Trophoblast cell (in vitro differentiated cells and primary cell): Measurements from ENCODE around the gene TBL1X.

Experiments used
- DNase-seq, 2 donors: peaks; one replicate each; pipeline ENCODE4 v3.0.0-alpha.2; 2016
- H2AFZ ChIP-seq: 2 replicates; pipeline ENCODE4 v1.6.1; 2013; ENCODE audit warnings: low read length, moderate library complexity, mild to moderate bottlenecking; ENCODE audit not compliant: insufficient read depth, poor library complexity
- H2AK5ac ChIP-seq: 2 replicates; pipeline ENCODE4 v1.6.1; 2013; ENCODE audit warnings: mild to moderate bottlenecking, low read length
- H2BK120ac ChIP-seq: 2 replicates; pipeline ENCODE4 v1.6.1; 2013; ENCODE audit warnings: low read length, mild to moderate bottlenecking, moderate library complexity; ENCODE audit not compliant: insufficient read depth, poor library complexity
- H2BK12ac ChIP-seq: 2 replicates; pipeline ENCODE4 v1.6.1; 2013; ENCODE audit warnings: mild to moderate bottlenecking, low read length, moderate library complexity
- H2BK5ac ChIP-seq: 2 replicates; pipeline ENCODE4 v1.6.1; 2013; ENCODE audit warnings: low read length, low read depth, moderate library complexity, mild to moderate bottlenecking; ENCODE audit not compliant: poor library complexity
- H3K14ac ChIP-seq: 2 replicates; pipeline ENCODE4 v1.6.1; 2013; ENCODE audit warnings: mild to moderate bottlenecking, low read length
- H3K18ac ChIP-seq: 2 replicates; pipeline ENCODE4 v1.6.1; 2013; ENCODE audit warnings: mild to moderate bottlenecking, low read length
- H3K23ac ChIP-seq: 2 replicates; pipeline ENCODE4 v1.6.1; 2013; ENCODE audit warnings: low read length
- H3K27ac ChIP-seq: 2 replicates; pipeline ENCODE4 v1.5.1; 2013; ENCODE audit warnings: low read depth, mild to moderate bottlenecking, inconsistent platforms, low read length, moderate library complexity
- H3K27me3 ChIP-seq: 2 replicates; pipeline ENCODE4 v1.6.1; 2013; ENCODE audit warnings: inconsistent platforms, mild to moderate bottlenecking, low read length, moderate library complexity; ENCODE audit not compliant: insufficient read depth
- H3K36me3 ChIP-seq, 2 experiments: 1 replicate in 1 of 2; 2 replicates in 1 of 2; pipeline ENCODE4 v1.6.1; 2013; ENCODE audit warnings: low read length in 2 of 2, mild to moderate bottlenecking in 2 of 2, moderate library complexity in 1 of 2; ENCODE audit not compliant: insufficient read depth in 2 of 2, control insufficient read depth in 1 of 2
- H3K4ac ChIP-seq: 2 replicates; pipeline ENCODE4 v1.6.1; 2013; ENCODE audit warnings: low read depth, mild to moderate bottlenecking, low read length, moderate library complexity
- H3K4me1 ChIP-seq, 2 experiments: 1 replicate in 1 of 2; 2 replicates in 1 of 2; pipeline ENCODE4 v1.6.1; 2013; ENCODE audit warnings: low read length in 2 of 2, mild to moderate bottlenecking in 2 of 2, moderate library complexity in 1 of 2; ENCODE audit not compliant: insufficient read depth in 2 of 2, control insufficient read depth in 1 of 2
- H3K4me2 ChIP-seq: 2 replicates; pipeline ENCODE4 v1.6.1; 2013; ENCODE audit warnings: inconsistent platforms, mild to moderate bottlenecking, low read length, moderate library complexity
- H3K4me3 ChIP-seq: 2 replicates; pipeline ENCODE4 v1.5.1; 2013; ENCODE audit warnings: mild to moderate bottlenecking, low read depth, low read length, inconsistent platforms
- H3K79me1 ChIP-seq: one replicate; pipeline ENCODE4 v1.6.1; 2013; ENCODE audit warnings: low read length
- H3K79me2 ChIP-seq: 2 replicates; pipeline ENCODE4 v1.6.1; 2013; ENCODE audit warnings: low read length, mild to moderate bottlenecking; ENCODE audit not compliant: control insufficient read depth, insufficient read depth, poor library complexity
- H3K9ac ChIP-seq: 2 replicates; pipeline ENCODE4 v1.6.1; 2013; ENCODE audit warnings: mild to moderate bottlenecking, low read length
- H3K9me3 ChIP-seq: 2 replicates; pipeline ENCODE4 v1.6.1; 2013; ENCODE audit warnings: low read depth, mild to moderate bottlenecking, control low read depth, inconsistent platforms, low read length; ENCODE audit not compliant: insufficient read depth
- H4K12ac ChIP-seq: 2 replicates; pipeline ENCODE4 v1.6.1; 2013; ENCODE audit warnings: low read depth, mild to moderate bottlenecking, low read length, moderate library complexity
- H4K8ac ChIP-seq: 2 replicates; pipeline ENCODE4 v1.6.1; 2013; ENCODE audit warnings: low read depth, mild to moderate bottlenecking, low read length, moderate library complexity
- H4K91ac ChIP-seq: one replicate; pipeline ENCODE4 v1.6.1; 2013; ENCODE audit warnings: low read depth, mild to moderate bottlenecking, low read length, moderate library complexity
- WGBS: extraction: QIAGEN DNeasy Blood & Tissue Kit; methylation state at CpG from one replicate; pipeline ENCODE4 v1.1.7; 2013; ENCODE audit warnings: missing lambda C conversion rate; ENCODE audit not compliant: insufficient read length, insufficient coverage; ENCODE audit errors: extremely low coverage; 5-methylcytosine and 5-hydroxymethylcytosine counted together

The TBL1X gene

GRCh38 chrX:9555354-9555753 lies 90.5 kb downstream of the TBL1X start:
- no peak overlapping the region for H2BK120ac ChIP-seq
- no peak overlapping the region for H3K14ac ChIP-seq
- no peak overlapping the region for H4K12ac ChIP-seq
- H3K4me1 ChIP-seq = no peaks in the 10 kb centered on the region
- H2BK5ac ChIP-seq = no peak overlapping the region
- H2AK5ac ChIP-seq = no peak overlapping the region
- no peak overlapping the region for H3K4ac ChIP-seq
- H3K9ac ChIP-seq = no peak overlapping the region
- peaks cover 2% of the 10 kb centered on the region for H3K9me3 ChIP-seq
- H4K91ac ChIP-seq = no peak overlapping the region
- no peak overlapping the region for H3K18ac ChIP-seq
- H3K4me3 ChIP-seq = no peak overlapping the region
- no peak overlapping the region for H3K27ac ChIP-seq
- H3K23ac ChIP-seq = no peak overlapping the region
- no peaks in the 10 kb centered on the region for H3K27me3 ChIP-seq
- no peak overlapping the region for H3K4me2 ChIP-seq
- no peak overlapping the region for H2AFZ ChIP-seq
- H3K36me3 ChIP-seq = no peaks in the 10 kb centered on the region
- H4K8ac ChIP-seq = no peak overlapping the region
- DNase-seq = no peak
- H3K79me1 ChIP-seq = no peaks in the 10 kb centered on the region
- H3K79me2 ChIP-seq = peaks cover 2% of the 10 kb centered on the region
- H2BK12ac ChIP-seq = no peak overlapping the region
- no CpG with 5 or more reads among the region's 2 CpGs for WGBS

GRCh38 chrX:9557091-9557490 lies 92.2 kb downstream of the TBL1X start:
- Histone ChIP-seq H2BK5ac (no peak overlapping the region), H3K23ac (no peak overlapping the region), H3K79me2 (peaks cover 2% of the 10 kb centered on the region), H2BK12ac (no peak overlapping the region), H3K4me2 (no peak overlapping the region), H3K14ac (no peak overlapping the region), H3K9me3 (no peaks in the 10 kb centered on the region), H4K12ac (no peak overlapping the region), H2AK5ac (no peak overlapping the region), H3K9ac (no peak overlapping the region), H2AFZ (no peak overlapping the region), H3K27ac (no peak overlapping the region), H3K27me3 (no peaks in the 10 kb centered on the region), H3K4me3 (no peak overlapping the region), H4K8ac (no peak overlapping the region), H2BK120ac (no peak overlapping the region), H3K4me1 (no peaks in the 10 kb centered on the region), H3K18ac (no peak overlapping the region), H3K36me3 (no peaks in the 10 kb centered on the region), H3K79me1 (no peaks in the 10 kb centered on the region), H3K4ac (no peak overlapping the region), H4K91ac (no peak overlapping the region)
- no peak for DNase-seq
- WGBS = no CpG with 5 or more reads among the region's 11 CpGs

GRCh38 chrX:9557521-9557920 lies 92.7 kb downstream of the TBL1X start:
- no peak overlapping the region for H3K4ac ChIP-seq
- no peak overlapping the region for H3K14ac ChIP-seq
- no CpG with 5 or more reads among the region's 5 CpGs for WGBS
- no peak overlapping the region for H3K23ac ChIP-seq
- no peak overlapping the region for H3K4me3 ChIP-seq
- H4K91ac ChIP-seq = no peak overlapping the region
- no peak overlapping the region for H3K4me2 ChIP-seq
- H4K12ac ChIP-seq = no peak overlapping the region
- no peak overlapping the region for H2AK5ac ChIP-seq
- H3K9me3 ChIP-seq = no peaks in the 10 kb centered on the region
- no peaks in the 10 kb centered on the region for H3K79me1 ChIP-seq
- H3K27ac ChIP-seq = no peak overlapping the region
- H4K8ac ChIP-seq = no peak overlapping the region
- no peak for DNase-seq
- no peak overlapping the region for H2BK120ac ChIP-seq
- H2AFZ ChIP-seq = no peak overlapping the region
- no peak overlapping the region for H2BK12ac ChIP-seq
- H3K9ac ChIP-seq = no peak overlapping the region
- no peak overlapping the region for H3K18ac ChIP-seq
- H3K36me3 ChIP-seq = no peaks in the 10 kb centered on the region
- no peak overlapping the region for H2BK5ac ChIP-seq
- no peaks in the 10 kb centered on the region for H3K4me1 ChIP-seq
- peaks cover 2% of the 10 kb centered on the region for H3K79me2 ChIP-seq
- H3K27me3 ChIP-seq = no peaks in the 10 kb centered on the region

- H3K4me3 ChIP-seq = no peak overlapping the region
- H3K14ac ChIP-seq = no peak overlapping the region
- no peak overlapping the region for H4K12ac ChIP-seq
- WGBS = no CpG with 5 or more reads among the region's 4 CpGs
- peaks cover 2% of the 10 kb centered on the region for H3K79me2 ChIP-seq
- no peak overlapping the region for H2BK5ac ChIP-seq
- no peak overlapping the region for H3K9ac ChIP-seq
- no peak overlapping the region for H3K4me2 ChIP-seq
- H2BK12ac ChIP-seq = no peak overlapping the region
- H3K23ac ChIP-seq = no peak overlapping the region
- H3K27ac ChIP-seq = no peak overlapping the region
- DNase-seq = no peak
- H3K4me1 ChIP-seq = no peaks in the 10 kb centered on the region
- H3K4ac ChIP-seq = no peak overlapping the region
- H3K9me3 ChIP-seq = no peaks in the 10 kb centered on the region
- no peak overlapping the region for H3K18ac ChIP-seq
- no peak overlapping the region for H2AFZ ChIP-seq
- no peaks in the 10 kb centered on the region for H3K79me1 ChIP-seq
- H2BK120ac ChIP-seq = no peak overlapping the region
- H2AK5ac ChIP-seq = no peak overlapping the region
- no peaks in the 10 kb centered on the region for H3K36me3 ChIP-seq
- H4K91ac ChIP-seq = no peak overlapping the region
- H3K27me3 ChIP-seq = no peaks in the 10 kb centered on the region
- H4K8ac ChIP-seq = no peak overlapping the region
These were observed 93.8 kb downstream of the TBL1X start for GRCh38 chrX:9558615-9559014.
